SIG-M5 (cell line): ENCODE measurements around the gene TNFRSF12A.
"Not testable (repeated sequence)": the region's sequence is repeated elsewhere in the genome, so short reads cannot be mapped to it uniquely, and the experiment has no call there.

Experiments used
- DNase-seq: peaks from one replicate; lab custom pipeline; 2025; lab: John Stamatoyannopoulos, UW

TNFRSF12A gene

GRCh38 chr16:3049921-3050481 is 29.8 kb downstream of the TNFRSF12A start:
- no peak for DNase-seq

- DNase-seq = no peak
These were observed 30.3 kb downstream of the TNFRSF12A start for GRCh38 chr16:3050487-3050886.

- no peak for DNase-seq
These were observed 30.8 kb downstream of the TNFRSF12A start for GRCh38 chr16:3051009-3051408.

GRCh38 chr16:3051494-3051893 is 31.3 kb downstream of the TNFRSF12A start:
- DNase-seq = no peak

GRCh38 chr16:3052571-3053329 is 32.6 kb downstream of the TNFRSF12A start:
- DNase-seq = not testable (repeated sequence)

- not testable (repeated sequence) for DNase-seq
These were observed 33.2 kb downstream of the TNFRSF12A start for GRCh38 chr16:3053330-3053710.

DNA sequence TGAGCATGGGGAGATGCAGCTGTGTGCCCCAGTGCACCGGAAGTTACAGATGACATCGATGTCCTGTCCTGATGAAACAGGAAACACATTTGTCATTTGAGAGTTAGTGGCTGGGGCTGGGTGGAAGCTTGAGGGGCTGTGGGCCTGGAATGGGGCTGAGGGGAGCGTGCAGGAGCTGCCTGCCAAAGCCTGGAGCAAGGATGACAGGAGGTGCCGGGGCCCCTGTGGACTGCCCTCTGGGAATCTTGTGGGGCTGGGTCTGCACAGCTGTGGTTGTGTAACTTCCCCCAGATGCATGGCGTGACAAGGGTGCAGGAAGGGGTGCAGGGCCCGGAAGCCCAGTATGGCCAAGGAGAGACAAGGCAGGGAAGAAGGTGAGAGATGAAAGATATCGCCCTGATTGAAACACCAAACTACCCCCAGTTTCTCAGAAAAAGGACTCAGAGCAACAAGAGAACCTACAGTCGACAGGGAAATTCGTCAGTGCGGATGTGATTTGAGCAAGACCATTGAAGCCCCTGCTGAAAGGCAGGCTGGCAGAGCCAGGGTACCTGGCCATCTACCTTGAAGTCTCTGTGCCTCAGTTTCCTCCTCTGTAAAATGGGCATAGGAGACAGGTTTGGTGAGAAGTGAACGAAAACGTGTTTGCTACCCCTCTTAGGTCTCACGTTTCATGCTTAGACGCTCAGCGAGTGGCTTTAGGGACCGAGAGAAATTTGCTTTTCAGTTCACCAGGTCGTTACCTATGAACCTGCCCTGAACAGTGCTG is 35.0 kb downstream of the TNFRSF12A start:
- DNase-seq = no peak

GRCh38 chr16:3055734-3056115 is 35.6 kb downstream of the TNFRSF12A start:
- not testable (repeated sequence) for DNase-seq

GRCh38 chr16:3056336-3057180 is 36.4 kb downstream of the TNFRSF12A start:
- no peak for DNase-seq

DNA sequence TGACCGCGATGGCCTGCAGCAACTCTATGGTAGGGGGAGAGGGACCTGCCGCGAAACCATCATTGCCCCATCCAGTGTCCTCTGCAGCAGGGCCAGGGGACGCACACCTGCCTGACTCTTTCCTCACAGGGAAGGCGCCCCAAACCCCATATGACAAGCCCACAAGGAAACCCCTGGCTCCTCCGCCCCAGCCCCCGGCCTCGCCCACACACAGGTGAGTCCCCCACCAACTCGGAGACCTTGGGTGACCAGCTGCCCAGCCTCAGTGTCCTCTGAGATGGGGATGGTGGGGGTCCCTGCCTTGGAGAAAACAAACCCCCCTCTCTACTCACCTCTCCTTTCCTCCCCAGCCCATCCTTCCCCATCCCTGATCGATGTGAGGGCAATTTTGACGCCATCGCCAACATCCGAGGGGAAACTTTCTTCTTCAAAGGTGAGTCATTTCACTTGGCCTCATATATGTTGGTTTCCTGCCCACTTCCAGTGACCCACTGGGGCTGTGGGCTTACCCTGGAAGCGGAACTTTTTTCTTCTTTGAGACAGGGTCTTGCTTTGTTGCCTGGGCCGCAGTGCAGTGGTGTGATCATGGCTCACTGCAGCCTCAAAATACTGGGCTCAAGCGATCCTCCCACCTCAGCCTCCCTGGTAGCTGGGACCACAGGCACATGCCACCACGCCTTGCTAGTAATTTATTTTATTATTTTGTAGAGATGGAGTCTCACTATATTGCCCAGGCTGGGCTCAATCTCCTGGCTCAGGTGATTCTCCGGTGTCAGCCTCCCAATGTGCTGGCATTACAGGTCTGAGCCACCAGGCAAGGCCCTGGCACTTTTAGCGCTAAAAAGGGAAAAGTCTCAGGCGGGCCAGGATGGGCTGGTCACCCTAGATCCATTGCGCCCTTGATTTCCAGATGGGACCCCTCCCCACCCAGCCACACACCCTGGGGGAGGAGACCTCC is 37.3 kb downstream of the TNFRSF12A start:
- DNase-seq = no peak

- no peak for DNase-seq
These were observed 38.2 kb downstream of the TNFRSF12A start for GRCh38 chr16:3058139-3059030.

DNA sequence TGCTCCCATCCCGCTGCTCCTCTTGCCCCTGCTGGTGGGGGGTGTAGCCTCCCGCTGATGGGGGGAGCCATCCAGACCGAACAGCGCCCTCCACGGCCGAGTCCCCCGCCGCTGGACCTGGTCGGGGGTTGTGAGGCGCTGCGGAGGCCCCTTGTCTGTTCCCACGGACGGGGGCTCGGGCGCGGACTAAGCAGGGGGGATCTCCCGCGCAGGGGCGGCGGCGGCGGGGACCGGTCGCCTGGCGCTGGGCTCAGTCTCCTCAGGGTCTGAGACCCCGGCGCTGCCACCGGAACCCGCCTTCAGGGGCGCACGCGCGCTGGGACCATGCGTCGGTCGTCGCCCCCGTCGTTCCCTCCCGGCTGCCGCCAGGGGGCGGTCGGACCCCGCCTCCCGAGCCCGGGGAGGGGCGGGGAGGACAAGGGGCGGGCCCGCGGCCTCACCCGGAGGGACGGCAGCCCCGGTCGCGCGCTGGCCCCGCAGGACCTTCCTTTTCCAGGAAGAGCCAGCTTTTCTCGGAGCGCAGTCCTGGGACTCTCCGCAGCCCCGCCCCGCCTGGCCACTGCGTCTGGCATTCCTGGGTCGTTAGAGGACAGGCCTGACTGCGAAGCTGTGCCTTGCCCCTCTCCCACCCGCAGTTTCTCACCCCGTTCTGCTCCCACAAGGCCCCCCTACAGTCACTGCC is 39.0 kb downstream of the TNFRSF12A start:
- DNase-seq = no peak

- DNase-seq = no peak
These were observed 39.6 kb downstream of the TNFRSF12A start for GRCh38 chr16:3059723-3060242.

GRCh38 chr16:3060339-3061127 is 40.4 kb downstream of the TNFRSF12A start:
- DNase-seq = no peak

GRCh38 chr16:3062553-3062952 is 42.4 kb downstream of the TNFRSF12A start:
- DNase-seq = no peak

- no peak for DNase-seq
These were observed 43.6 kb downstream of the TNFRSF12A start for GRCh38 chr16:3063625-3064386.

- no peak for DNase-seq
These were observed 45.0 kb downstream of the TNFRSF12A start, which contains the start of gene IL32 for GRCh38 chr16:3065069-3065741. TSS of gene IL32 (plus strand) at chr16:3065640. CDS start at chr16:3065812, 172 bp downstream.
